GM13976 (cell line): ENCODE results near the gene PXDC1.
"Not testable (repeated sequence)": the region's sequence is repeated elsewhere in the genome, so short reads cannot be mapped to it uniquely, and the experiment has no call there.

Experiments
- DNase-seq: peaks from one replicate; pipeline ENCODE4 v3.0.0; 2012; ENCODE audit warnings: low spot score
- in situ Hi-C: fragments of 300-500 bp; cut with MboI; formaldehyde crosslinking; loops from one replicate; pipeline ENCODE4 v1.12.0; 2022; ENCODE audit warnings: low sequenced_read_pairs, mixed read lengths, inconsistent platforms; ENCODE audit not compliant: unreplicated experiment
- TF ChIP-seq, protein P1 (sequence below): IDR thresholded peaks from 2 replicates; pipeline ENCODE4 v1.5.1; 2012; ENCODE audit warnings: borderline replicate concordance, mild to moderate bottlenecking; ENCODE audit not compliant: insufficient read depth; ENCODE audit errors: extremely low read depth, missing control alignments, control extremely low read depth

The PXDC1 gene

GRCh38 chr6:3762852-3763251, 11.3 kb upstream of the PXDC1 start:
- in situ Hi-C loops = no loop called here
- DNase-seq = no peak
- TF ChIP-seq, protein P1, sequence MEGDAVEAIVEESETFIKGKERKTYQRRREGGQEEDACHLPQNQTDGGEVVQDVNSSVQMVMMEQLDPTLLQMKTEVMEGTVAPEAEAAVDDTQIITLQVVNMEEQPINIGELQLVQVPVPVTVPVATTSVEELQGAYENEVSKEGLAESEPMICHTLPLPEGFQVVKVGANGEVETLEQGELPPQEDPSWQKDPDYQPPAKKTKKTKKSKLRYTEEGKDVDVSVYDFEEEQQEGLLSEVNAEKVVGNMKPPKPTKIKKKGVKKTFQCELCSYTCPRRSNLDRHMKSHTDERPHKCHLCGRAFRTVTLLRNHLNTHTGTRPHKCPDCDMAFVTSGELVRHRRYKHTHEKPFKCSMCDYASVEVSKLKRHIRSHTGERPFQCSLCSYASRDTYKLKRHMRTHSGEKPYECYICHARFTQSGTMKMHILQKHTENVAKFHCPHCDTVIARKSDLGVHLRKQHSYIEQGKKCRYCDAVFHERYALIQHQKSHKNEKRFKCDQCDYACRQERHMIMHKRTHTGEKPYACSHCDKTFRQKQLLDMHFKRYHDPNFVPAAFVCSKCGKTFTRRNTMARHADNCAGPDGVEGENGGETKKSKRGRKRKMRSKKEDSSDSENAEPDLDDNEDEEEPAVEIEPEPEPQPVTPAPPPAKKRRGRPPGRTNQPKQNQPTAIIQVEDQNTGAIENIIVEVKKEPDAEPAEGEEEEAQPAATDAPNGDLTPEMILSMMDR = no peak

DNA sequence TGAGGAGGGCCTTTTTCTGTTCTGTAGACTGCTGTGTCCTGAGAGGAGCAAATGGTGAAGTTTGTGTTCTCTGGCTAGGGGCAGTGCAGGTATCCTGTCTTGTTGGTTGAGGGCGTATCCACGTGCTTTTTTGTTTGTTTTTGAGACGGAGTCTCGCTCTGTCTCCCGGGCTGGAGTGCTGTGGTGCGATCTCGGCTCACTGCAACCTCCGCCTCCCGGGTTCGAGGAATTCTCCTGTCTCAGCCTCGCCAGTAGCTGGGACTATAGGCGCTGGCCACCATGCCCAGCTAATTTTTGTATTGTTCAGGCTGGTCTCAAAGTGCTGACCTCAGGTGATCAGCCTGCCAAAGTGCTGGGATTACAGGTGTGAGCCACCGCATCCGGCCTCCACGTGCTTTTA, 10.8 kb upstream of the PXDC1 start:
- TF ChIP-seq, protein P1 = no peak
- in situ Hi-C loops = no loop called here
- no peak for DNase-seq

GRCh38 chr6:3761989-3762270, 10.4 kb upstream of the PXDC1 start:
- TF ChIP-seq, protein P1 = no peak
- no peak for DNase-seq
- in situ Hi-C loops = no loop called here

DNA sequence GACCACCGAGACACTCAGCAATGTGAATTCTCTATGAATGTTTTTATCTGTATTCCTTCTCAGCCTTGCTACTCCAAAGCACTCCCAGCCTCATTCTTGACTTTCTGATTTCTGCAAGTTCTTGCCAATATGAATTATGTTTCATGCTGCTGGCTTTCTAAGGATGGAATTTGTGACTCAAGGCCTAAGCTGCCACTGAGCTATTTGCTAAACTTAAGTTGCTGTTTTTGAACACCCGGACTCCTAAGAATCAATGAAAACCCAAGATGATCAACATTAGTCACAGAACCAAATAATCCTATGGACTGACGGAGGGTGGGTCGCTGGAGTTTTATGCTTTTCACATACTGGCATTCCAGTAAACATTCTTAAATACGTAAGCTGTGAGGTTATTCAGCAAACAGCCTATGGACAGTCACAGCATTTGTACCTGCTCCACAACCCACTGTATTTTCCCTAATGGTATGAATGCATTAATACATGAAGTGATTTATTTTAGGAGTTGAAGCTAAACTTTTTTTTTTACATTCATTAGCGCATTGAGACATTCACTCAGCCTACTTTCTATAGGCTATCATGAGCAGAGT, 8.2 kb upstream of the PXDC1 start:
- no peak for DNase-seq
- in situ Hi-C loops = no loop called here
- TF ChIP-seq, protein P1 = no peak

- TF ChIP-seq, protein P1 = no peak
- in situ Hi-C loops = no loop called here
- DNase-seq = no peak
Measured at GRCh38 chr6:3758842-3759144, 7.3 kb upstream of the PXDC1 start.

DNA sequence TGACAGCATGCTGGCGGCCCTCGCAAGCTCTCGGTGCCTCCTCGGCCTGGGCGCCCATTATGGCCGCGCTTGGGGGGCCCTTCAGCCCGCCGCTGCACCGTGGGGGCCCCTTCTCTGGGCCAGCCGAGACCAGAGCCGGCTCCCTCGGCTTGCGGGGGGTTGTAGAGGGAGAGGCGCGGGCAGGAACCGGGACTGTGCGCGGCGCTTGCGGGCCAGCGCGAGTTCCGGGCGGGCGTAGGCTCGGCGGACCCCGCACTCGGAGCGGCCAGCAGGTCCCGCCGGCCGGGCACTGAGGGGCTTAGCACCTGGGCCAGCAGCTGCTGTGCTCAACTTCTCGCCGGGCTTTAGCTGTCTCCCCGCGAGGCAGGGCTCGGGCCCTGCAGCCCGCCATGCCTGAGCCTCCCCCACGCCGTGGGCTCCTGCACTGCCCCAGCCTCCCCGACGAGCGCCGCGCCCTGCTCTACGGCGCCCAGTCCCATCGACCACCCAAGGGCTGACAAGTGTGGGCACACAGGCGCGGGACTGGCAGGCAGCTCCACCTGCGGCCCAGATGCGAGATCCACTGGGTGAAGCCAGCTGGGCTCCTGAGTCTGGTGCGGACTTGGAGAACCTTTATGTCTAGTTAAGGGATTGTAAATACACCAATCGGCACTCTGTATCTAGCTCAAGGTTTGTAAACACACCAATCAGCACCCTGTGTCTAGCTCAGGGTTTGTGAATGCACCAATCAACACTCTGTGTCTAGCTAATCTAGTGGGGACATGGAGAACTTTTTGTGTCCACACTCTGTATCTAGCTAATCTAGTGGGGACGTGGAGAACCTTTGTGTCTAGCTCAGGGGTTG, 6.7 kb upstream of the PXDC1 start:
- in situ Hi-C loops, DNase-seq: not testable (repeated sequence)

DNA sequence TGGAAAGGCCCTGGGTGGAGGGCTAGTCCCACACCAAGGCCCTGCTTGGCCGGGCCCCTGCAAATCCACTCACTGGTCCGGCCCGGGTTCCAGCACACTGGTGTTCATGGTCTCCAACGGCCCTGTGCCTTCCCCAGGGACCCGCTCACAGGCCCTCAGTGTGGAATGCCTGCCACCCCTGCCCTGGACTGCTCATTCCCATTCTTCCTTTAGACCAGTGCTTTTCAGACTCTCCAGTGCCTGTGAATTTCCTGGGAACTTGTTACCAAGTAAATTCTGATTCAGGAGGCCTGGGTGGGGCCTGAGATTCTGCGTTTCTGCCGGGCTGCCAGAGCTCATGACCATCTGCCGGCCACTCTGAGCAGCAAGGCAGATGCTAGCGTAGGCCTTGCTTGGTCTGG, 5.7 kb upstream of the PXDC1 start:
- TF ChIP-seq, protein P1 = no peak
- no peak for DNase-seq
- in situ Hi-C loops = no loop called here
